HG03460 (cell line): ENCODE results near the gene AGR2.

Source experiments
- ATAC-seq: cut with Tn5 transposase; IDR thresholded peaks from one replicate; pipeline ENCODE4 v1.9.1; 2021; ENCODE audit not compliant: unreplicated experiment

AGR2 gene

GRCh38 chr7:16743236-16743635, 61.6 kb downstream of the AGR2 start:
- no peak for ATAC-seq

GRCh38 chr7:16742547-16742946, 62.3 kb downstream of the AGR2 start:
- ATAC-seq: no peak
